Transverse colon (tissue), 4 donors: Measurements from ENCODE around the gene DBNDD1. TPM values are rescaled to one million over a fixed set of nuclear protein-coding genes. Genes with fewer than 3 reads are reported as not detected.

ENCODE experiments used
- DNase-seq: peaks from one replicate; pipeline ENCODE4 v3.0.0-alpha.2; 2019
- H3K27ac ChIP-seq, 4 donors: fragments of 200-600 bp; sonication (generic); 2 replicates each; pipeline ENCODE4 v1.5.1; 2016 to 2018; ENCODE audit warnings: inconsistent platforms in 4 of 4
- H3K27me3 ChIP-seq: fragments of 200-600 bp; sonication (generic); 2 replicates; pipeline ENCODE4 v1.5.1; 2017; ENCODE audit warnings: inconsistent platforms
- H3K36me3 ChIP-seq, 4 donors: fragments of 200-600 bp; sonication (generic); 2 replicates each; pipeline ENCODE4 v1.5.1; 2017 to 2019; ENCODE audit warnings: inconsistent platforms in 4 of 4
- H3K4me1 ChIP-seq, 4 donors: fragments of 200-600 bp; sonication (generic); 2 replicates each; pipeline ENCODE4 v1.5.1; 2017 to 2020; ENCODE audit warnings: inconsistent platforms in 4 of 4
- H3K4me3 ChIP-seq, 4 donors: fragments of 200-600 bp; sonication (generic); 1 replicate in 1 of 4; 2 replicates in 3 of 4; pipeline versions ENCODE4 v1.5.1 to v1.6.1; 2017 to 2019; ENCODE audit warnings: inconsistent platforms in 4 of 4
- H3K9me3 ChIP-seq, 2 donors: fragments of 200-600 bp; sonication (generic); 2 replicates each; pipeline ENCODE4 v1.5.1; 2017 to 2019; ENCODE audit warnings: inconsistent platforms in 2 of 2
- EP300 ChIP-seq: sonication (generic); formaldehyde crosslinking; IDR thresholded peaks from one replicate; pipeline ENCODE4 v1.6.1; 2017; ENCODE audit warnings: antibody characterized with exemption, low read depth
- POLR2A ChIP-seq: fragments of 450-650 bp; IDR thresholded peaks from one replicate; pipeline ENCODE4 v1.6.1; 2016; ENCODE audit warnings: antibody characterized with exemption, mild to moderate bottlenecking, moderate library complexity
- POLR2AphosphoS5 ChIP-seq, 3 donors: sonication (generic); formaldehyde crosslinking; IDR thresholded peaks; one replicate each; pipeline ENCODE4 v1.6.1; 2016; ENCODE audit warnings: antibody characterized with exemption in 3 of 3
- WGBS, 2 donors: methylation state at CpG; one replicate each; pipeline ENCODE4 v1.1.5; 2018; ENCODE audit warnings: low coverage in 1 of 2; 5-methylcytosine and 5-hydroxymethylcytosine counted together
- in situ Hi-C, 4 donors: fragments of 200-750 bp; cut with MboI; loops; one replicate each; pipeline versions ENCODE4 v1.15.0 to v1.15.1; 2017; ENCODE audit warnings: low sequenced_read_pairs in 3 of 4, low pct_ligation_motif_present in 1 of 4, low pct_unique_long_range_greater_than_20kb in 1 of 4
- intact Hi-C: fragments of 100-400 bp; cut with DNase I; formaldehyde crosslinking; loops from one replicate; pipeline ENCODE4 v1.15.1; 2023; ENCODE audit warnings: low total_unique reads
- total RNA-seq, 4 donors: library from RNA; depleted of rRNA; stranded (reverse); fragments of >200 nt; gene quantifications; one replicate each; pipeline ENCODE4 v1.1.0, GENCODE V29; 2016
- TF ChIP-seq, protein P1 (sequence below), 5 experiments: fragments of 200-600 bp in 3 of 5; fragments of 450-650 bp in 2 of 5; sonication (generic) in 3 of 5; IDR thresholded peaks; 1 replicate in 2 of 5; 2 replicates in 3 of 5; pipeline ENCODE4 v1.5.1; 2016 to 2017; ENCODE audit warnings: antibody characterized with exemption in 5 of 5, inconsistent platforms in 3 of 5, mild to moderate bottlenecking in 2 of 5, moderate library complexity in 1 of 5

Gene DBNDD1
- total RNA-seq, 4 donors from 2014 or later, result 6.8 to 33.7 (median 14.2) TPM

DNA sequence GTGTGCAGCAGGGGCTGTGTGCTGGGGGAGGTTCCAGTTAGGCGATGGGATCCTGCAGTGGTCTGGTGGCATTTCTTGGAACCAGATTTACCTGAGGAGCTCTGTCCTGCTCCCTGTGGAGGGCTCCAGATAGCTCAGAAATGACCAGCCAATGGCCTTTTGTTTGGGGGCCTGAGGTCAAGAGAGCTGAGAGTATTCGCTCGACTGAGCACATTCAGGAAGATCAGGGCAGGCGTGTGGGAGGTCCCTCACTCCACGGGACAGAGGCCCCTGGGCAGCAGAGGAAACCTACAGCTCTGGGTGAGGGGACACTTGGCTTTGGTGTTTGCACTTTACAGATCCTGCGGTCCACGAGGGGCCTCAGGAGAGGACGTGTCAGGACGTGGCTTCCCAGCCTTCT lies 52.5 kb downstream of the DBNDD1 start:
- Histone ChIP-seq H3K9me3 (no peaks in the 10 kb centered on the region), H3K27me3 (no peaks in the 10 kb centered on the region), H3K4me3 (no peak overlapping the region), H3K4me1 (peaks cover 0 to 11% (median 10%) of the 10 kb centered on the region in 4 donors), H3K36me3 (no peaks in the 10 kb centered on the region), H3K27ac (no peak overlapping the region)
- intact Hi-C loops (no loop called here), in situ Hi-C loops (no loop called here)
- DNase-seq, result no peak
- no peak for TF ChIP-seq POLR2AphosphoS5 (IDR thresholded peaks at IDR 0.05)
- no peak for TF ChIP-seq EP300
- TF ChIP-seq, protein P1, sequence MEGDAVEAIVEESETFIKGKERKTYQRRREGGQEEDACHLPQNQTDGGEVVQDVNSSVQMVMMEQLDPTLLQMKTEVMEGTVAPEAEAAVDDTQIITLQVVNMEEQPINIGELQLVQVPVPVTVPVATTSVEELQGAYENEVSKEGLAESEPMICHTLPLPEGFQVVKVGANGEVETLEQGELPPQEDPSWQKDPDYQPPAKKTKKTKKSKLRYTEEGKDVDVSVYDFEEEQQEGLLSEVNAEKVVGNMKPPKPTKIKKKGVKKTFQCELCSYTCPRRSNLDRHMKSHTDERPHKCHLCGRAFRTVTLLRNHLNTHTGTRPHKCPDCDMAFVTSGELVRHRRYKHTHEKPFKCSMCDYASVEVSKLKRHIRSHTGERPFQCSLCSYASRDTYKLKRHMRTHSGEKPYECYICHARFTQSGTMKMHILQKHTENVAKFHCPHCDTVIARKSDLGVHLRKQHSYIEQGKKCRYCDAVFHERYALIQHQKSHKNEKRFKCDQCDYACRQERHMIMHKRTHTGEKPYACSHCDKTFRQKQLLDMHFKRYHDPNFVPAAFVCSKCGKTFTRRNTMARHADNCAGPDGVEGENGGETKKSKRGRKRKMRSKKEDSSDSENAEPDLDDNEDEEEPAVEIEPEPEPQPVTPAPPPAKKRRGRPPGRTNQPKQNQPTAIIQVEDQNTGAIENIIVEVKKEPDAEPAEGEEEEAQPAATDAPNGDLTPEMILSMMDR (IDR thresholded peaks at IDR 0.05), result no peak
- no peak for TF ChIP-seq POLR2A
- WGBS, 2 donors, result 86% methylated on average over 9 of the region's 9 CpGs; no CpG with 5 or more reads in 1 of the 2 donors

DNA sequence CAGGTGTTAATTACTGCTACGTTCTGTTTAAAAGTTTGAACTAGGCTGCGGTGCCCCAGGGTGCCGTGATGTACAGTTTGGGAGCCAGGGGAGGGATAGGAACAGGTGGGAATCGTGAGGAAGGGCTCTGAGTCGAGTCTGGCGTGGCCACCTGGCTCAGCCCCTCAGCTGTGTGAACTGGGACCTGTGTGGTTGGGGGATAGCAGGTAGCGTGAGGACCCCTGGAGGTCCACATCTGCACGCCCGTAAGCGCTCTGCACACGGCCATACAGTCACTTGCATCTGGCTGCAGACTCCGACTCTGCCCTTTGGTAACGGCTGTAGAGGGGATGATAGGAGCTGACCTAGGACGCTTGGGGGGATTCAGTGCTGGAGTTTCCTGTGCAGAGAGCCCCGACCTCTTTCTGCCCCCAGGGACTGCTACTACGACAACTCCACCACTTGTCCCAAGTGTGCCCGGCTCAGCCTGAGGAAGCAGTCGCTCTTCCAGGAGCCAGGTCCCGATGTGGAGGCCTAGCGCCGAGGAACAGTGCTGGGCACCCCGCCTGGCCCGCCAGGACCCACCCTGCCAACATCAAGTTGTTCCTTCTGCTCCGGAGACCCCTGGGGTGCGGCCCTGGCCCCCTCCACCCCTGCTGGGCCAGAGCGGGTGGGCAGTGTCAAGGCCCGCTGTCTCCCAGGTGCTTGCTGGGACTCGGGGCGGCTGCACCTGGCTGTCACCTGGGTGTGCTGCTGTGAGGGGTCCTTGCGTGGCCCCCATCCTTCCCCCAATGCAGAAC lies 53.6 kb downstream of the DBNDD1 start:
- Histone ChIP-seq H3K4me1 (no peaks in the 10 kb centered on the region), H3K27ac (no peak overlapping the region), H3K9me3 (no peaks in the 10 kb centered on the region), H3K4me3 (no peak overlapping the region), H3K36me3 (no peaks in the 10 kb centered on the region), H3K27me3 (no peaks in the 10 kb centered on the region)
- intact Hi-C loops (no loop called here), in situ Hi-C loops (no loop called here)
- WGBS, 2 donors, result 88% methylated on average over 22 of the region's 30 CpGs; no CpG with 5 or more reads in 1 of the 2 donors
- DNase-seq, result no peak
- TF ChIP-seq POLR2A (no peak), EP300 (no peak), POLR2AphosphoS5 (IDR thresholded peaks at IDR 0.05) (no peak)
- TF ChIP-seq, protein P1 (IDR thresholded peaks at IDR 0.05), result no peak

DNA sequence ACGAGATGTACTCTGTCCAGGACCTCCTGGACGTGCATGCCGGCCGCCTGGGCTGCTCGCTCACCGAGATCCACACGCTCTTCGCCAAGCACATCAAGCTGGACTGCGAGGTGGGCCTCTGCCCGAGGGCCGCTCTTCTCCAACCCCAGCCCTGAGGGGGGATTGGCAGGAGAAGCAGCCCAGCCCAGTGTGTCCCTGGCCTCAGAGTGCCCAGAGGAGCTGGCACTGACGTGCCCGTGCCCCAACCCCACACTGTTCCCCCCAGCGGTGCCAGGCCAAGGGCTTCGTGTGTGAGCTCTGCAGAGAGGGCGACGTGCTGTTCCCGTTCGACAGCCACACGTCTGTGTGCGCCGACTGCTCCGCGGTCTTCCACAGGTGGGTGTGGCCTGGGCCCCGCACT lies 55.1 kb downstream of the DBNDD1 start:
- Histone ChIP-seq H3K4me3 (no peak overlapping the region), H3K27me3 (no peaks in the 10 kb centered on the region), H3K4me1 (no peaks in the 10 kb centered on the region), H3K36me3 (no peaks in the 10 kb centered on the region), H3K9me3 (no peaks in the 10 kb centered on the region), H3K27ac (no peak overlapping the region)
- intact Hi-C loops (no loop called here), in situ Hi-C loops (no loop called here)
- WGBS, 2 donors, result 91% methylated on average over 22 of the region's 25 CpGs; no CpG with 5 or more reads in 1 of the 2 donors
- TF ChIP-seq POLR2AphosphoS5 (IDR thresholded peaks at IDR 0.05), result no peak
- no peak for TF ChIP-seq POLR2A
- no peak for DNase-seq

DNA sequence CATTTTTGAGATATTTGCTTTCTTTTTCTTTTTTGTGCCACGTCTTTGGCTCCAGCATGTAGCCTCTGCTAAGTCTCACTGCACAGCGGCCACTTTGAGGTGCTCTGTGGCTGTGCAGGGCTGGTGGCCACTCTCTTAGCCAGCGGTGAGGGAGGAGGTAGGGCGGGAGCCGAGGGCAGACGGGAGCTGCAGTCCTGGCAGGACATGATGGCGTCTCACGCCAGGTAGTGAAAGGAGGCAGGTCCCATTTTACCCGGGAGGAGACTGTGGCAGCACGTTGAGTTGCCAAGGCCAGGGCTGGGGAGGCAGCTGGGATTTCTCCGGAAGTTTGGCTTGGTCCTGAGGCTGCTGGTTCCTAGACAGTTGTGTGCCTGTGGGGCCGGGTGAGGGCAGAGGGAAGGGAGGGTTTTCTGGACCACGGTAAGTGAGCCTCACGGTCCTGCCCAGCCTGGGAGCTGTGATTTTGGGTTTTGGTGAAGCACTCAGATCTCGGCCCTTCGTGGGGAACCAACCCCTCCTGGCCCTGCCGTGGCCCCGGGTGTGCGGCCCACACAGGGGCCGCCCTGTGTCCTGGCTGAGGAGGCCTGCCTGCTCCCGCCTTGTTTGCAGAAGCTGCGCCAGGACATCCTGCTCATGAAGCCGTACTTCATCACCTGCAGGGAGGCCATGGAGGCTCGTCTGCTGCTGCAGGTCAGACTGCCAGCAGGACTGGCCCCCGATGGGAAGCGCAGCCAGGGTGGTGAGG lies 56.3 kb downstream of the DBNDD1 start:
- WGBS, 2 donors, result 86 to 100% methylated on average over 2 to 25 of the region's 26 CpGs
- Histone ChIP-seq H3K4me1 (no peaks in the 10 kb centered on the region), H3K27me3 (no peaks in the 10 kb centered on the region), H3K27ac (no peak overlapping the region), H3K36me3 (peaks cover 0 to 1% (median 0%) of the 10 kb centered on the region in 4 donors), H3K9me3 (no peaks in the 10 kb centered on the region), H3K4me3 (no peak overlapping the region)
- DNase-seq, result no peak
- TF ChIP-seq, protein P1 (IDR thresholded peaks at IDR 0.05), result no peak
- TF ChIP-seq EP300 (no peak), POLR2A (no peak), POLR2AphosphoS5 (IDR thresholded peaks at IDR 0.05) (no peak)
- in situ Hi-C loops, result no loop called here
- intact Hi-C loops, result no loop called here
